ENCODE results near the gene NDC1. TPM values are rescaled to one million over a fixed set of nuclear protein-coding genes. Genes with fewer than 3 reads are reported as not detected.

Gene NDC1
- total and polyA plus RNA-seq, 7 donors: 1.8 to 15.4 (median 9.6) TPM

DNA sequence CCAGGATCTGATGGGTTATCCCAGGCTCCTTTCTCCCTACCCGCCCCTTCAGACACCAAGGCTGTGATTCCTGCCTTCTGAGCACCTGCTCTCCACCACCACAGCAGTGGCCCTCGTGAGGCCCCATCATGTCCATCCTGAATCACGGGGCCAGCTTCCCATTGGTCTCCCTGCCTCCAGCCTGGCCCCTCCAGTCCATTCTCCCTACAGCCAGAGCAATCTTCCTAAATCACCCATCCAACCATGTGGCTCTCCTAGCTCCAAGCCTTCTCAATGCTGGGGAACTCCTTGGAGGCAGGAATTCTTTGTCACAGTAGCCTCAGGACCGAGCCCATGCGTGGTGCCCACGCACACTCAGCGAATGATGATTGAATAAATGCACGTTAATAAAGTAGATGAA, 90.3 kb downstream of the NDC1 start:
- peaks cover 0 to 13% (median 5%) of the 10 kb centered on the region in 3 donors for H3K27me3 ChIP-seq
- H3K4me3 ChIP-seq: no peak overlapping the region
- intact Hi-C loops (cut with DNase I): no loop called here
- 87 to 89% methylated on average over 8 of the region's 8 CpGs for WGBS, 2 donors
- no peaks in the 10 kb centered on the region for H3K4me1 ChIP-seq
- no peaks in the 10 kb centered on the region for H3K36me3 ChIP-seq
- no peak for TF ChIP-seq POLR2A (IDR thresholded peaks at IDR 0.05)
- TF ChIP-seq POLR2AphosphoS5 (IDR thresholded peaks at IDR 0.05): no peak
- TF ChIP-seq EP300 (IDR thresholded peaks at IDR 0.05): no peak
- TF ChIP-seq, protein P1, sequence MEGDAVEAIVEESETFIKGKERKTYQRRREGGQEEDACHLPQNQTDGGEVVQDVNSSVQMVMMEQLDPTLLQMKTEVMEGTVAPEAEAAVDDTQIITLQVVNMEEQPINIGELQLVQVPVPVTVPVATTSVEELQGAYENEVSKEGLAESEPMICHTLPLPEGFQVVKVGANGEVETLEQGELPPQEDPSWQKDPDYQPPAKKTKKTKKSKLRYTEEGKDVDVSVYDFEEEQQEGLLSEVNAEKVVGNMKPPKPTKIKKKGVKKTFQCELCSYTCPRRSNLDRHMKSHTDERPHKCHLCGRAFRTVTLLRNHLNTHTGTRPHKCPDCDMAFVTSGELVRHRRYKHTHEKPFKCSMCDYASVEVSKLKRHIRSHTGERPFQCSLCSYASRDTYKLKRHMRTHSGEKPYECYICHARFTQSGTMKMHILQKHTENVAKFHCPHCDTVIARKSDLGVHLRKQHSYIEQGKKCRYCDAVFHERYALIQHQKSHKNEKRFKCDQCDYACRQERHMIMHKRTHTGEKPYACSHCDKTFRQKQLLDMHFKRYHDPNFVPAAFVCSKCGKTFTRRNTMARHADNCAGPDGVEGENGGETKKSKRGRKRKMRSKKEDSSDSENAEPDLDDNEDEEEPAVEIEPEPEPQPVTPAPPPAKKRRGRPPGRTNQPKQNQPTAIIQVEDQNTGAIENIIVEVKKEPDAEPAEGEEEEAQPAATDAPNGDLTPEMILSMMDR (IDR thresholded peaks at IDR 0.05): no peak
- no peaks in the 10 kb centered on the region for H3K9me3 ChIP-seq
- H3K27ac ChIP-seq: no peak overlapping the region
- DNase-seq: no peak

DNA sequence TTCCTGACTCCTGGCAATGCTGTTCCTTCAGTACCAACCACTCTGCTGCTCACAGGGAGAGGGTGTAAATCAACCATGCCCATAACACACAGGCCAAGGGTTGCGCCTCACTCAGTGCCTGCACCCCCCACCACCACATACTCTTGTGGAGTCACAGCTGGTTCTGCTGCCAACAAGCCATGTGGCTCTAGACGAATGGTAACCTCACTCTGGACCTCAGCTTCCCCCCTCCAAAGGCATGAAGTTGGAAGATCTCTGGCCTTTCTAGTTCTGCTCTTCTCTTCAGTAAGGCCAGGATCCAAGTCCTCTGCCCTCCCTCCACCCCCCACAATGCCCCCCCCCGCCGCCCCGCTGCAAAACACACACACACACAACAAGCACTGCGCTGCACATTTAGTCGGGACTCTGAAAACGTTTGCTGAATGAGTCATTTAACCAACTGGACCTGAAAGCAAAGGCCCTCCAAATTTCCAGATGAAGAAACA, 97.4 kb downstream of the NDC1 start:
- H3K36me3 ChIP-seq: no peaks in the 10 kb centered on the region
- intact Hi-C loops (cut with DNase I): no loop called here
- no peak overlapping the region for H3K27ac ChIP-seq
- H3K4me3 ChIP-seq: no peak overlapping the region
- TF ChIP-seq POLR2A (IDR thresholded peaks at IDR 0.05) (no peak), POLR2AphosphoS5 (IDR thresholded peaks at IDR 0.05) (no peak), EP300 (IDR thresholded peaks at IDR 0.05) (no peak)
- TF ChIP-seq, protein P1 (IDR thresholded peaks at IDR 0.05): no peak
- WGBS, 2 donors: 54 to 74% methylated on average over 8 of the region's 8 CpGs
- H3K4me1 ChIP-seq: peaks cover 0 to 26% (median 23%) of the 10 kb centered on the region in 4 donors
- no peaks in the 10 kb centered on the region for H3K9me3 ChIP-seq
- DNase-seq: no peak
- peaks cover 9 to 76% (median 43%) of the 10 kb centered on the region in 3 donors for H3K27me3 ChIP-seq

DNA sequence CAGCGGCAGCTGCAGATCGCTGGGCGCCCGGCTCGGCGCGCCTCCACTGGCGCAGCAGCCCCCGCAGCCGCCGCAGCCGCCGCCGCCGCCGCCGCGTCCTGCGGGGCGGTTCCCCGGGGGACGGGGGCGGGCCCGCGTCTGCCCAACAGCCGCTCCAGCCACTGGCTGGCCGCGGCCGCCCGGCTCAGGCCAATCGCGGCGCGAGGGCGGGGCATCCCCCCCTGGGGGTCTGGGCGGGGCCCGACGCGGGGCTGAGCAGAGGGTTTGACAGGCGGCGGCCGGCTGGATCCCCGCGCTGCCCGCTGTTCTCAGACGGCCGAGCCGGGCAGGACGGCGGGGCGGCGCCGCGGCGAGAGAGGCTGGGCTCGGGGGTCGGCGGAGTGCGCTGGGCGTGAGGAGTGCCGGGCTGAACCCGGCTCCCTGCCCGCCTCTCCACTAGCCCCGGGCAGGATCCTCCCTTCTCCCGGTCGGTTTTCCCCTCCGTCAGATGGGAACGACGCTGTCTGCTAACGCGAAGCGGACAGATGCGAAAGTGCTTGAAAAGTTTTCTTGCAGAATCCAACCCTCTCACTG, 98.9 kb downstream of the NDC1 start, which contains the start of gene GLIS1:
Gene GLIS1, minus strand, starts transcription at position 56 of the 573 bp plus-strand sequence. CDS start 1,100 bp downstream, outside the sequence.
- H3K27me3 ChIP-seq: peaks cover 9 to 72% (median 43%) of the 10 kb centered on the region in 3 donors
- intact Hi-C loops (cut with DNase I): no loop called here
- DNase-seq: peak; percentile 82
- peak within 1 kb of the TSS; percentile 22 to 63 (median 52) for H3K4me3 ChIP-seq
- no peaks in the 10 kb centered on the region for H3K36me3 ChIP-seq
- peaks cover 0 to 26% (median 23%) of the 10 kb centered on the region in 4 donors for H3K4me1 ChIP-seq
- no peaks in the 10 kb centered on the region for H3K9me3 ChIP-seq
- TF ChIP-seq, protein P1 (IDR thresholded peaks at IDR 0.05): no peak
- TF ChIP-seq EP300 (IDR thresholded peaks at IDR 0.05): no peak
- 1% methylated on average over 73 of the region's 73 CpGs for WGBS, 2 donors
- peak within 1 kb of the TSS in 1 of 4 donors; percentile 36 for H3K27ac ChIP-seq

DNA sequence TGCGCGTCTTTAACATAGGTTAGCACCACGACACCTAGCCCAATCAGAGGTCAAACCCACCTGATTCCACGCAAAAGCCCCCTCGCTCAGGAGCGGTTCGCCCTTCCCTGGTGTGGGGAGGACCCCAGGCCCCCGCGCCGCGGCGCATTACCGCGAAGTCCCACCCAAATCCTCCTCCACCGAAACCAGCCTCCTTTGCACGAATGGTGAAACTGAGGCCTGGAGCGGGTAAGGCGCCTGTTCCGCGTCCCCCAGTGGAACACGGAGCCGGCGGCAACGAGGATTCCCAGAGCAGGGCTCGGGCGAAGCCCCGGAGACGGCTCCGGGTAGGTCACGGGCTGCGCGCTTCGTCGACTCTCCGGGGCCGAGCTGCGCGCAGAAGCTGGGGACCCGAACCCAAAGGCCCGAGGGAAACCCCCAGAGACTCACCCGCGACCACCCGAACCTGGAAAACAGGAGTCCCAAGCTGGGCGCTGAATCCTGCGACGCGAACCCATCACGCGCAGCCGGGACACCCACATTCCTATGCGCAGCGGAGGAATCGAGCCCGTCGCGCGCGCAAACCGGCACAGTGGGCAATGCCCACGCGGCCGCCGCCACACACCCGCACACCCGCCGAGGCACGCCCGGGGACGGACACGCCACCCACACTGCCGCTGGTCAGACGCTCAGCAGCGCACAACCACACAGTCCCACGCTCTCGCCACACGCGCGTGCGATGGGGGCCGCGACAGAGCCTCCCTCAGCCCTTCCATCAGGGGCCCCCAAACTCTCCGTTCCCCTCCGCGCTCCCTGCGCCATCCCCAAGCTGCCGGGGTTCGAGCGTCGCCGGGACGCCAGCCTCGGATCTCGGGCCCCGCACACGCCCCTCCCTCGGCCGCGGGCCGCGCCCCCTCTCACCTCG, 99.6 kb downstream of the NDC1 start:
- H3K36me3 ChIP-seq: no peaks in the 10 kb centered on the region
- peaks cover 0 to 26% (median 23%) of the 10 kb centered on the region in 4 donors for H3K4me1 ChIP-seq
- H3K4me3 ChIP-seq: peak overlapping the region; percentile 22 to 63 (median 52)
- TF ChIP-seq POLR2AphosphoS5 (IDR thresholded peaks at IDR 0.05): no peak
- TF ChIP-seq EP300 (IDR thresholded peaks at IDR 0.05): no peak
- TF ChIP-seq, protein P1 (IDR thresholded peaks at IDR 0.05): no peak
- no peak for TF ChIP-seq POLR2A (IDR thresholded peaks at IDR 0.05)
- no peak overlapping the region for H3K27ac ChIP-seq
- WGBS, 2 donors: 2 to 4% methylated on average over 101 of the region's 101 CpGs
- peaks cover 9 to 69% (median 43%) of the 10 kb centered on the region in 3 donors for H3K27me3 ChIP-seq
- DNase-seq: no peak
- intact Hi-C loops (cut with DNase I): no loop called here
- no peaks in the 10 kb centered on the region for H3K9me3 ChIP-seq

Measured in sigmoid colon (tissue), 7 donors.